ENCODE measurements around the gene ANP32B. TPM values are rescaled to one million over a fixed set of nuclear protein-coding genes. Genes with fewer than 3 reads are reported as not detected.

ANP32B gene
- total and polyA plus RNA-seq, 2 donors (not counting 1 experiment from before 2014, with no cell fraction given): 17.6 to 138 TPM

DNA sequence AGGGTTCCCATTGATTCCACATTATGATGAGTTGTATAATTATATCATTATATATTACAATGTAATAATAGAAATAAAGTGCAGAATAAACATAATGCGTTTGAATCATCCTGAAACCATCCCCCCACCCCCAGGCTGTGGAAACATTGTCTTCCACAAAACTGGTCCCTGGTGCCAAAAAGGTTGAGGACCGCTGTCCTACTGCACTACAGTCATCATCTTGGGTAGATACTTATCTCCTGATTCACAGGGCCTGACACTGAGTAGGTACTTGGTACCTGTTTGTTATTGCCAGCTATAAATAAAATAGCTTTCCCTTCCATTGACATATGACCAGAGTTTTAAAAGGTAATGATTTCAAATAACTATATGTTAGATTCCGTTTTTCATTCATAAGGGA is 25.6 kb downstream of the ANP32B start:
- Mint-ChIP-seq H3K4me3 (no peak overlapping the region), H3K9me3 (ENCODE audit: insufficient read depth) (no peaks in the 10 kb centered on the region), H3K27ac (no peak overlapping the region), H3K27me3 (no peaks in the 10 kb centered on the region), H3K4me1 (peaks cover 21% of the 10 kb centered on the region)
- Histone ChIP-seq H3K79me2 (ENCODE audit: control insufficient read depth, insufficient read depth, low read length) (peaks cover 6% of the 10 kb centered on the region), H3K4me3 (ENCODE audit: control extremely low read depth in 1 of 5, extremely low read depth in 1 of 5, insufficient read depth in 1 of 5, low read depth in 2 of 5, low read length in 4 of 5) (no peak overlapping the region), H3K4me1 (ENCODE audit: control insufficient read depth in 2 of 2, insufficient read depth in 2 of 2, low read length in 2 of 2) (peaks cover 9 to 13% of the 10 kb centered on the region in 2 donors), H3K27me3 (replicated peaks in 1 of 4; ENCODE audit: control extremely low read depth in 1 of 4, control insufficient read depth in 3 of 4, insufficient read depth in 4 of 4, low read length in 3 of 4) (no peaks in the 10 kb centered on the region), H3K9me3 (ENCODE audit: control extremely low read depth in 1 of 3, control insufficient read depth in 2 of 3, insufficient read depth in 1 of 3, low read length in 2 of 3) (no peaks in the 10 kb centered on the region), H2AFZ (ENCODE audit: insufficient read depth, low read depth, low read length, poor library complexity, severe bottlenecking) (no peak overlapping the region), H4K20me1 (ENCODE audit: control insufficient read depth, insufficient read depth, low read length, poor library complexity, severe bottlenecking) (peaks cover 7% of the 10 kb centered on the region), H3K4me2 (replicated peaks; ENCODE audit: low read depth, low read length, poor library complexity, severe bottlenecking) (no peak overlapping the region), H3K9ac (ENCODE audit: low read length) (no peak overlapping the region), H3K36me3 (replicated peaks in 1 of 2; ENCODE audit: control extremely low read depth in 1 of 2, control insufficient read depth in 1 of 2, extremely low read depth in 1 of 2, insufficient read depth in 2 of 2, low read length in 1 of 2) (peaks cover 2 to 71% of the 10 kb centered on the region in 2 experiments), H3K27ac (ENCODE audit: low read length in 2 of 2) (no peak overlapping the region)
- intact Hi-C loops (cut with micrococcal nuclease): no loop called here
- POLR2A ChIA-PET: no interaction called here
- CTCF ChIA-PET: interaction anchor here (0.6 kb wide), 1 partner anchor 24 kb away, joined by 4 read pairs; no protein-coding TSS in a partner anchor
- no CpG with 5 or more reads among the region's 3 CpGs for WGBS (ENCODE audit: insufficient coverage)
- no peak for ATAC-seq (ENCODE audit: low read depth)
- TF ChIP-seq EZH2 (IDR thresholded peaks at IDR 0.05; ENCODE audit: borderline replicate concordance, insufficient read depth, low read depth, low read length, poor library complexity, severe bottlenecking): no peak
- TF ChIP-seq, protein P1, sequence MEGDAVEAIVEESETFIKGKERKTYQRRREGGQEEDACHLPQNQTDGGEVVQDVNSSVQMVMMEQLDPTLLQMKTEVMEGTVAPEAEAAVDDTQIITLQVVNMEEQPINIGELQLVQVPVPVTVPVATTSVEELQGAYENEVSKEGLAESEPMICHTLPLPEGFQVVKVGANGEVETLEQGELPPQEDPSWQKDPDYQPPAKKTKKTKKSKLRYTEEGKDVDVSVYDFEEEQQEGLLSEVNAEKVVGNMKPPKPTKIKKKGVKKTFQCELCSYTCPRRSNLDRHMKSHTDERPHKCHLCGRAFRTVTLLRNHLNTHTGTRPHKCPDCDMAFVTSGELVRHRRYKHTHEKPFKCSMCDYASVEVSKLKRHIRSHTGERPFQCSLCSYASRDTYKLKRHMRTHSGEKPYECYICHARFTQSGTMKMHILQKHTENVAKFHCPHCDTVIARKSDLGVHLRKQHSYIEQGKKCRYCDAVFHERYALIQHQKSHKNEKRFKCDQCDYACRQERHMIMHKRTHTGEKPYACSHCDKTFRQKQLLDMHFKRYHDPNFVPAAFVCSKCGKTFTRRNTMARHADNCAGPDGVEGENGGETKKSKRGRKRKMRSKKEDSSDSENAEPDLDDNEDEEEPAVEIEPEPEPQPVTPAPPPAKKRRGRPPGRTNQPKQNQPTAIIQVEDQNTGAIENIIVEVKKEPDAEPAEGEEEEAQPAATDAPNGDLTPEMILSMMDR (IDR thresholded peaks at IDR 0.05): no peak
- DNase-seq: no peak

- no peaks in the 10 kb centered on the region for H3K27me3 Mint-ChIP-seq
- TF ChIP-seq EZH2 (IDR thresholded peaks at IDR 0.05; ENCODE audit: borderline replicate concordance, insufficient read depth, low read depth, low read length, poor library complexity, severe bottlenecking): no peak
- 94% methylated on average over 6 of the region's 6 CpGs for WGBS (ENCODE audit: insufficient coverage)
- H3K4me1 Mint-ChIP-seq: peaks cover 21% of the 10 kb centered on the region
- no peak for ATAC-seq (ENCODE audit: low read depth)
- H3K4me3 Mint-ChIP-seq: no peak overlapping the region
- no peak overlapping the region for H3K27ac Mint-ChIP-seq
- no peaks in the 10 kb centered on the region for H3K27me3 ChIP-seq (replicated peaks in 1 of 4; ENCODE audit: control extremely low read depth in 1 of 4, control insufficient read depth in 3 of 4, insufficient read depth in 4 of 4, low read length in 3 of 4)
- peaks cover 7% of the 10 kb centered on the region for H4K20me1 ChIP-seq (ENCODE audit: control insufficient read depth, insufficient read depth, low read length, poor library complexity, severe bottlenecking)
- CTCF ChIA-PET: no interaction called here
- peaks cover 6% of the 10 kb centered on the region for H3K79me2 ChIP-seq (ENCODE audit: control insufficient read depth, insufficient read depth, low read length)
- peaks cover 2 to 68% of the 10 kb centered on the region in 2 experiments for H3K36me3 ChIP-seq (replicated peaks in 1 of 2; ENCODE audit: control extremely low read depth in 1 of 2, control insufficient read depth in 1 of 2, extremely low read depth in 1 of 2, insufficient read depth in 2 of 2, low read length in 1 of 2)
- no peak overlapping the region for H3K4me2 ChIP-seq (replicated peaks; ENCODE audit: low read depth, low read length, poor library complexity, severe bottlenecking)
- H3K9me3 ChIP-seq (ENCODE audit: control extremely low read depth in 1 of 3, control insufficient read depth in 2 of 3, insufficient read depth in 1 of 3, low read length in 2 of 3): no peaks in the 10 kb centered on the region
- no peak overlapping the region for H3K27ac ChIP-seq (ENCODE audit: low read length in 2 of 2)
- intact Hi-C loops (cut with micrococcal nuclease): no loop called here
- no peak overlapping the region for H3K4me3 ChIP-seq (ENCODE audit: control extremely low read depth in 1 of 5, extremely low read depth in 1 of 5, insufficient read depth in 1 of 5, low read depth in 2 of 5, low read length in 4 of 5)
- DNase-seq: no peak
- H3K4me1 ChIP-seq (ENCODE audit: control insufficient read depth in 2 of 2, insufficient read depth in 2 of 2, low read length in 2 of 2): peaks cover 9 to 13% of the 10 kb centered on the region in 2 donors
- H3K9ac ChIP-seq (ENCODE audit: low read length): no peak overlapping the region
- H2AFZ ChIP-seq (ENCODE audit: insufficient read depth, low read depth, low read length, poor library complexity, severe bottlenecking): no peak overlapping the region
- no peaks in the 10 kb centered on the region for H3K9me3 Mint-ChIP-seq (ENCODE audit: insufficient read depth)
- POLR2A ChIA-PET: no interaction called here
Observed at GRCh38 chr9:98009437-98009836, 26.3 kb downstream of the ANP32B start.

All from B cell (primary cell).